HL-60/S4 (cell line): ENCODE measurements around the gene TYW1.
"Not testable (repeated sequence)": the region's sequence is repeated elsewhere in the genome, so short reads cannot be mapped to it uniquely, and the experiment has no call there.

Experiments used
- in situ Hi-C: fragments of 300-500 bp; cut with MboI; formaldehyde crosslinking; loops from 2 replicates; pipeline ENCODE4 v1.14.3; 2022; ENCODE audit warnings: low sequenced_read_pairs

TYW1 gene

DNA sequence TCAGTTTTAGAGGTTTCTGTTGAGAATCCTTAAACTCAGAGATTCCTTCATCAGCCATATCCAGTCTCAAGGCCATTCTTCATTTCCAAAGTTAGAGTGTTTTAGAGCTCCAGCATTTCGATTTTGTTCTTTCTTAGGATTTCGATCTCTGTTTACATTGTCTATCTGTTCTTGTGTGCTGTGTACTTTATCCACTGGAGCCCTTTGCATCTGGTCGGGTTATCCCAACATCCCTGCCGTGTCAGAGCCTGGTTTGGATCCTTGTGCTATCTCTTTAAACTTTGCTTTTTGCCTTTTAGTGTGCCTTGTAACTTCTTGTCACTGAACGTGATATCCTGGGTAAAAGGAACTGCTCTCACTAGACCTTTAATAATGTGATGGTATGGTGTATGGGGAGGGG is 131.6 kb downstream of the TYW1 start:
- in situ Hi-C loops = not testable (repeated sequence)

DNA sequence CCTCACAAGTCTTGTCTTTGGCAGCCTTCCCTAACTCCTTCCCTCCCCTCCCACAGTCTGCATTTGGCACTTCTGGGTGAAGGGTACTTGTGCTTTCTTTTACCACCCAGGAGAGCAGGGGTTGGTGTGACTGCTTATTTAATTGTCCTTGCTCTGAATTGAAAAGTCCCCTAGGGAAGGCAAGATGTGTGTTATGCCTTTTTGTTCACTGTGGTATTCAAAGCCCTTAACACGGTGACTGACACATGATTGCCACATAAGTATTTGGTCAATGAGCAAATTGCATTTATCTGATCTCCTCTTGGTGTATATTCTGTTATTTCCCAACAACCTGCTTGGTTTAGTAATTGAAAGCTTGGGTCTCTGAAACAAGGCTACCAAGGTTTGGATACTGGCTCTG is 134.1 kb downstream of the TYW1 start:
- in situ Hi-C loops = not testable (repeated sequence)

GRCh38 chr7:67134912-67135311 is 138.3 kb downstream of the TYW1 start:
- in situ Hi-C loops = not testable (repeated sequence)

DNA sequence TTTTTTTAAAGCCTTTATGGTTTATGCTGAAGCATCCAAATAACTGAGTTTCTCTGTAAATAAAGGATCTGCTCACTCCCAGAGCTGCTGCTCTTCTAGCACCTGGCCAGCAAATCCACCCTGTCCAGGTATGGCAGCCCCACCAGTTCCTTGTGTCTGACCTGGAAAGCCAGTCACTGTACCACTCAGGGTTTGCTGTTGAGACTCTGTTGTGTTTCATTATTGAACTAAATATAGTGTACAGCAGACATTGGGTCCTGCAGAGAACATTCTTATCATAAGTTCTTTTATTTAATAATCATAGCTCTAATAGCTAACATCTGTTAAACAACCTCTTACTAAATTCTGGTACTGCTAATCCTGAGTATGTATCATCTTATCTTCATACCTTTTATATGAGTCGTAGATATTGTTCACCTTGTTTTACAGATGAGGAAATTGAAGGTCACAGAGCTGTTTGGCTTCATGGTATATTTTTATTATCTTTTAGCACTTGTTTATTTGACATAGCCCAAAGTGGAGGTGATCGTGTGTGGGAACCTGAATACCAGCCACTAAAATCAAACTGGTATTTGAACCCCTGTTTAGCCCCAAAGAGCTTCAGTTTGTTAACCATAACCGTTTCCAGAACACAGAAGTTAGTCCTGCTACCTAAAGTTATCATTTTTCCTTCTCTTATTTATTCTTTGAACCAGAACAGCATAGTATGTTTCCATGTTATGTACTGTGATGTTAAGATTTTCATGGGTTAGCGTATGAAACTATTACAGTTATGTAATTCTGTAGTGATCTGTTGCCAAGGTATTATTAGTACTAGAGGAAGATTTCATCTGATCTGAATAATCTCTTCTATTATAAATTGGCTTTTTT is 139.2 kb downstream of the TYW1 start:
- in situ Hi-C loops = not testable (repeated sequence)

DNA sequence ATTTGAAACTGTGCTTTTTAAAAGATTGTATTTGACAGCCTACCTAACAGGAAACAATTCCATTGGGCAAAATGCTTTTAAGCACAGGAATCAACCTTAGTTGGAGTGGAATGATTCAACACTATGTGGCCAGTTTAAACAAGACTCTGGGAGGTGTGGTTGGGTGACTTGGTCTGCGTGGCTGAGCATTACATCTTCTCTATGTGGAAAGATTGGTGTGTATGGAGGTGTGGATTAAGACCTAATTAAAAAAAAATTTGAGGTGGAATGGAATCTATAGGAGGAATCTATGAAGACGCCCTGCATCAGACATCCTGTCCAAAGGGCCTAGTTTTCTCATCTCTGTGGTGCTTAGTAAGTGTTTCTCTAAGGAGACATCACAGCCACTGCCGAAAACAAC is 140.9 kb downstream of the TYW1 start:
- in situ Hi-C loops = not testable (repeated sequence)

DNA sequence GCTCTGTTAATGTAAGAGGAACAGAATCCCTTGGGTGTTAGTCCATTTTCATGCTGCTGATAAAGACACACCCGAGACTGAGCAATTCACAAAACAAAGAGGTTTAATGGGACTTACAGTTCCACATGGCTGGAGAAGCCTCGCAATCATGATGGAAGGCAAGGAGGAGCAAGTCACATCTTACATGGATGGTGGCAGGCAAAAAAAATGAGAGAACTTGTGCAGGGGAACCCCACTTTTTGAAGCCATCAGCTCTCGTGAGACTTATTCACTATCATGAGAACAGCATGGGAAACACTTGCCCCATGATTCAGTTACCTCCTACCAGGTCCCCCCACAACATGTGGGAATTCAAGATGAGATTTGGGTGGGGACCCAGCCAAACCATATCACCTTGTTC is 143.2 kb downstream of the TYW1 start:
- in situ Hi-C loops = not testable (repeated sequence)

DNA sequence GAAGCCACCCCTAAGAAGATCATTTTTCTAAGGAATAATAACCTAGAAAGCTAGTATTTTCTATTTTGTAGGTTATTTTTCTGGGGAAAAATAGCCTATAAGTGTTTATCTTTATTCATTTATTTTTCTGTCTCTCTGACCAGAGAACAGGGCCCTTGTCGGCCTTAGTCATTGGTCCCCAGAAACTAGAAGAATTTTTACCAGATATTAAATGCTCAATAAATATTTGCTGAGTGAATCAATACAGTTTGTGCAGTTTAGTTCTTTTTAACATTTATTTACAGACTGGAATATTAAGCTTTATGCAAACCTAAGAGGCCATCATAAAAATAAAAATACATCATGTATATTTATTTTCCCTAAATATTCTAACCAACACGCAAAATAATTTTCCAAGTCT is 144.4 kb downstream of the TYW1 start:
- in situ Hi-C loops = not testable (repeated sequence)

- in situ Hi-C loops = not testable (repeated sequence)
These were observed 146.6 kb downstream of the TYW1 start for GRCh38 chr7:67143091-67143786.

DNA sequence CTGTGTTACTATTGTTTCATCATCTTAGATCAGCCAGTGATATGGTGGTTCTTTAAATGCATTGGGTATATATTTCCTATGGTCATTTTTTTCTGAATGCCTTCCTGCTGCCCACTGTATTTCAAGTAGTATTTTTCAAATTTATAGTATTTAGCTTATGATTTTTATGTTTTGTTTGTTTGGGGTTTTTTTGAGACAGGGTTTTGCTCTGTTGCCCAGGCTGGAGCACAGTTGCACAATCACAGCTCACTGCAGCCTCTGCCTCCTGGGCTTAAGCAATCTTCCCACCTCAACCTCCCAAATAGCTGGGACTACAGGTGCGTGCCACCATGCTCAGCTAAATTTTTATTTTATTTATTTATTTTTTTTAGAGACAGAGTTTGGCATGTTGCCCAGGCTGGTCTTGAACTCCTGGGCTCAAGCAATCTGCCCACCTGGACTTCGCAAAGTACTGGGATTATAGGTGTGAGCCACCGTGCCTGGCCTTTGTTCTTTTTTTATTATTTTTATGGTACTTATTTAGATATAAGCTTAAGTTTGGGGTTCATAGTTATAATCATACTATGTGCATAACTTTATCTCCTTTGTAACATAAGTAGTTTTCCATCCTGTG is 149.1 kb downstream of the TYW1 start:
- in situ Hi-C loops = not testable (repeated sequence)

- in situ Hi-C loops = not testable (repeated sequence)
These were observed 152.5 kb downstream of the TYW1 start for GRCh38 chr7:67149131-67149530.

DNA sequence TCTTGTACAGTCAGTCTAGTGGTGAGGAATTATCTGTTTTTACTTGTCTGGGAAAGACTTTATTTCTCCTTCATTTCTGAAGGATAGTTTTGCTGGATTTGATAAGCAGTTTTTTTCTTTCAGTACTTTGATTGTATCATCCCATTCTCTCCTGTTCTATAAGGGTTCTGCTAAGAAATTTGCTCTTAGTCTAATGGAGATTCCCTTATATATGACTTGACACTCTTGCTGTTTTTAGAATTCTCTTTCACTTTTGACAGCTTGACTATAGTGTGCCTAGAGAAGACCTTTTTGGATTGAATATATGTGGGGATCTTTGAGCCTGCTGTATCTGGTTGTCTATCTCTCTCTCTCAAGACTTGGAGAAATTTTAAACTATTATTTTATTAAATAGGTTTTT is 157.7 kb downstream of the TYW1 start:
- in situ Hi-C loops = not testable (repeated sequence)

- in situ Hi-C loops = not testable (repeated sequence)
These were observed 159.4 kb downstream of the TYW1 start for GRCh38 chr7:67156064-67156463.

DNA sequence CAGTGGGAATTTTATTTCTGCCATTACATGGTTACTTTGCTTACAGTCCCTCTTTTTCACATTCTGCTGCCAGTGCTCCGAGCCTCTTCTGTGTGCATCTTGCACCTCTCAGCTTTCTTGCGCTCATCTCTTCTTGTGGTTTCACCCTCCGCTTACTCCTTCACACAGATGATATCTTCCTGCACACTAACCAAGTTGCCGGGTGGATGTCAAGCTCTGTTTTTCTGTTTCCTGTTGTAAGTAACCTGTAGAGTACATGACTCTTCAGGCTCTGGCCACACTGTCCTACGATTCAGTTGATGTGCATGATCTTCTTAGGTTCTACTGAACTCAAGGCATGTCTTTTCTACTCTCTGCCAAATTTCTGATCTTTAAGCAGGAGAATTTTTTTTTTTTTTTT is 166.7 kb downstream of the TYW1 start:
- in situ Hi-C loops = not testable (repeated sequence)

DNA sequence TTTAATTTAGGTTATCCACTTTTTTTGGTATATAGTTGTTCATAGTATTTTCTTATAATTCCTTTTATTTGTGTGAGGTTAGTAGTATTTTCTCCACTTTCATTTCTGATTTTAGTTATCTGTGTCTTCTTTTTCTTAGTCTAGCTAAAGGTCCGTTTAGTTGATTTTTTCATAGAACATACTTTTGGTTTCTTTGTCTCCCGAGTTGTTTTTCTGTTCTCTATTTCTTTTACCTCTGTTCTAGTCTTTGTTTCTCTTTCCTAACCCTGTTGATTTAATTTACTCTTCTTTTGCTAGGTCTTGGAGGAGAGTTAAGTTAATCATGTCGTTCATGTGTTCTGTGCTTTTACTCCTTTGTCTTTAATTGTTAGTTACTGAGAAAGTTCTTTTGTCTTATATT is 174.5 kb downstream of the TYW1 start:
- in situ Hi-C loops = not testable (repeated sequence)

DNA sequence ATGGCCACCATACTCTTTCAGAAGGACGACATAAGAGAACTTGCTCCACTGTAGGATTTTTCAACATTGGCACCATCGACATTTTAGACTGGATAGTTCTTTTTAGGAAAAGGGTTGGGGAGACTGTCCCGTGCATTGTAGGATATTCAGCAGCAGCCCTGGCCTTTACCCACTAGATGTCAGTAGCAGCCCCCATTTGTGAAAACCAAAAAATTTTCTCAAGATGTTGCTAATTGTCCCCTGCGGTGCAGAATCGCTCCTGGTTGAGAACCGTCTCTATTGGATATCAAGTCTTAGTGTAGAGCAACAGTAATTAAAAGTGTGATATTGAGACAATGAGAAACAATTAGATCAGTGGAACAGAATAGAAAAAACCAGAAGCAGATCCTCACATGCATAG is 180.1 kb downstream of the TYW1 start:
- in situ Hi-C loops = not testable (repeated sequence)

DNA sequence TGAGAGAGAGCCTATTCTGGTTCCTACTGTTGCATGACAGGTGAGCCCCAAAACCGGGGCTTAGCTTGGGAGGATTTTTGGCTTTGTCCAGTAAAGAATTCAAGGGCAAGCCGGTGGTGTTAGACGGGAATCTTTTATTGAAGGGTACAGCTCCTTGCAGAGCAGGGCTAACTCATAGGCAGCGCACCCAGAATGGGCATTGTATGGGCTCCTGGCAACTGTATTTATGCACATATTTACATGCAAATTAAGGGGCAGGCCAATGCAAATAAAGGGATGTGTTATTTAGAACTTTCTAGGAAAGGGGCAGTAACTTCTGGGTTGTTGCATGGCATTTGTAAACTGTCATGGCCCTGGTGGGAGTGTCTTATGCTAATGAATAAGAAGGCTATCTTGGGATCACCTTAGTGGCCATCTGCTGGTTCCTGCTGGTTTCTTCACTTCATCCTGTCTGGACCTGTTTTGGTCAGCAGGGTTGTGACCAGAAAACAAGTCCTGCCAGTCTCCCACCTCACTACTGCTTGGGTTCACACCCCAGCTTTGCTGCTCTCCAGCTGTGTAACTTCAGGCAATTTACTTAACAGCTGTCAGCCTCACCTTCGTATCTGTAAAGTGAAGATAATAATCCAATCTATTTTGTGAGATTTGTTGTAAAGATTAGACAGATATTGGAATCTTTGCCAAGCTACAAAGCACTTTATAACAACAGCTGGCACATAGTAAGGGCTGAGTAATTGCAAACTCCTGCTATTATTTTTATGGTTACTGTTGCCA is 182.5 kb downstream of the TYW1 start:
- in situ Hi-C loops = not testable (repeated sequence)

GRCh38 chr7:67182956-67183750 is 186.5 kb downstream of the TYW1 start:
- in situ Hi-C loops = not testable (repeated sequence)

DNA sequence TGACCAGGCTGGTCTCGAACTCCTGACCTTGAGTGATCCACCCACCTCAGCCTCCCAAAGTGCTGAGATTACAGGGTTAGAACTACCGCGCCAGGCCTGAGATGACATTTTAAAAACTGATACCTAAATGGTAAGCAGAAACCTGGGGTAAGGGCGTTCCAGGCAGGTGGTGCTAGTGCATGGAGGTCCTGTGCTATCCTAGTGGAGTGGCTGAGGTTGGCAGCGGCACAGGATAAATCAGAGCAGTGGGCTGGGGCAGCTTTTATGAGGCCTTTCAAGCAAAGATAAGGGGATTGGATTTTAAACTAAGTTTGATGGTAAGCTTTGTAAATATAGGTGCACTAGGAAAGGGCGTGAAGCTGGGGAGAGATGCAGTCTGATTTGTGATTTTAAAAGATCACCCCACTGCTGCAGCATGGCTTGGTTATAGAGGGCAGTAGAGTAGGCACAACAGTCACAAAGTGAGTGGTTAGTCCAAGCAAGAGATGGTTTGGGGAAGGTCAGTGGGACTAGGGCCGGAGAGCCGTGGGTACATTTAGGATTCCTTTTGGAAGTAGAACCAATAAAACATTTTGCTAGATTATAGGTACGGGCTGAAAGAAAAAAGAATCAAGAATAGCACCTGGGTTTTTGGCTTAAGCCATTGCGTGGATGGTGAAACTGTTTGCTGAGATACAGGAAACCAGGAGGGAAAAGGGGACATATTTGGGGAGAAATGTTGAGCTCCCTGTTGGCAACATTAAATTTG is 188.5 kb downstream of the TYW1 start:
- in situ Hi-C loops = not testable (repeated sequence)

DNA sequence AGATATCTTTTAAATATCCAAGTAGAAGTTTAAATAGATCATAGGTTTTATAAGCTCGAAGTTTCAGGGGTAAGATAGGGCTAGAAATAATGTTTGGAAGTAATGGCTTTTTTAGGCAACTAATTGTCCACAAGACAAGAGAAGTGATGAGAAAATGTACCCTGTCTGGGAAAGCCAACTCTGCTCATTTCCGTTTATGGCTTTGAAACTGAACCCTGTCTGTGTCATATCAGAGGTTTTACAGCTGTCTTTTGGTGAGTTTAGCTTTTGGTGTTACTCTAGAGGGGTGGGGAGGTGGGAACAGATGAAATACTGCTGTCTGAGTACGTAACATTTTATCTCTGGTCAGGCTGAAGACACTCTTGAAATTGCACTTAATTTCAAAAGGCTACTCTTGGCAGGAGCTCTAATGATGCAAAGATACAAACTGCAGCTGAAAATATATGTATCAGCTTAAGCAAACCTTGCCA is 189.1 kb downstream of the TYW1 start:
- in situ Hi-C loops = not testable (repeated sequence)
